ENCODE results near the gene SLC45A3.
"Not testable (repeated sequence)": the region's sequence is repeated elsewhere in the genome, so short reads cannot be mapped to it uniquely, and the experiment has no call there.

SLC45A3 gene

DNA sequence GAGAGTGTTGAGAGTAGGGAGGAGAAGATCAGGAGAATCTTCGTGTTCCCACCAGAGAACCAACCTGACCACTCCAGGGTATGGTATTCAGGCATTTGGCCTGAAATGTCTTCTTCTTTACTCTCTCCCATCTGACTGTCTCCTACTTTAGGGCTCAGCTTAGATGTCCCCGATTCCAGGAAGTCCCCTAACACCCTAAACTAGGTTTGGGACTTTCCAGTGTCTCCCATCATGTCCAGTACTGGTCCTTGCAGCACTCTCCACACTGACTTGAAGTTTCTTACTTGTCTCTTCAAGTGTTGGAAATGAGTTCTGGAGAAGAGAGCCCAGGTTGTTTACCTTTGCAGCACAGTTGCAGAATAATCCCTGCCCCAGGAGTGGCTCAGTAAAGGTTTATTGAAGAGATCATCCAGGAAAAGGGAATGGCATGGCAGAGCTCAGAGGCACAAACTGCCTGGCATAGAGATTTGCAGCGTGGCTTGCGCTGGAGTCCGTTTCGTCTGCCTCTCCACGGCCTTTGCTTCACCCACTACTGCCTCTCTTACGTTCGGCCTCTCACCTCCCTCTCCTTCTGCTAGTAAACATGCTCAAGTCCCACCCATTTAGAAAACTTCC, 42.3 kb downstream of the SLC45A3 start:
- DNase-seq (ENCODE audit: low read depth in 1 of 2, low spot score in 1 of 2): no peak

DNA sequence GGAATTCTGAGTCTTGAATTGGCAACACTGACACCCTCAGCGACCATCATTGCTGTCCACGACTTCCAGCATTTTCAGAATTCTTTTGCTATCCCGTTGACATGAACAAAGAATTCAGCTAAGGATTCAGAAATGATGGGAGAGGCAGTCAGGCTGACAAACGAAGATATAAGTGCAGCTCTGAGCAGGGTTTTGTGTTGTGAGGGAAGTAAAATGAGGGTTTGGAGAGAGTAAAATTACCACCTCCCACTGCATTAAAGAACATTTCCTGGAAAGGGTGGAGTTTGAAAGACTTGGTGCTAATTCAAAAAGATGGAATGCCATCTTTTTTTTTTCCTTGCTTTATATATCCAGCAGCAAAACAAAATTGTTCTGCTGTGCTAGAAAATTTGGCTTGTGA, 43.6 kb downstream of the SLC45A3 start:
- no peak for DNase-seq (ENCODE audit: low read depth in 1 of 2, low spot score in 1 of 2)

- DNase-seq (ENCODE audit: low read depth in 1 of 2, low spot score in 1 of 2): not testable (repeated sequence)
Measured at GRCh38 chr1:205636138-205636530, 44.2 kb downstream of the SLC45A3 start.

DNA sequence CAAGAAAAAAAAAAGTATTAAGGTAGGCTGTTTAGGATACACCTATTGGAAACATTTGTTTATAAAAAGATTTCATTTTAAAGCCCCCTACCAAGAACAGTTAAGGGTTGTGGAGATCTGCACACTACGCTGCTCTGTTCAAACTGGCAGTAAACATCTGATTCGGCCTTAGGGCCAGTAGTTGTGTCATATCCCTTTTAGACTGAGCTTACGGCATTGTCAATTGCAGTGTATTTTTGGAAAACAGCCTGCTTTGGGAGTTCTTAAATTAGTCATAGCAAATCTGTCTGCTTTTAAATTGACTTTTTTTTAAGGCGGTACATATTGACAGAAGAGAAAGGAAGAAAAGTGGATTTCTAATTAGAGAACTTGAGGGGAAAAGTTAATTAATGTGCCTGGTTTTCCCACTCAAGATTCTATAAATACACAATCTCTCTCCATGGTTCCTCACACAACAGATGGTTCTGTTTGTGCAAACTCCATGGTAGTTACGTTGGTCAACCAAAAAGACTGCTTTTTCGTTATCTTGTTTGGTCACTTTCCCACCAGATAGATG, 46.8 kb downstream of the SLC45A3 start:
- no peak for DNase-seq (ENCODE audit: low read depth in 1 of 2, low spot score in 1 of 2)

- no peak for DNase-seq (ENCODE audit: low read depth in 1 of 2, low spot score in 1 of 2)
Measured at GRCh38 chr1:205632669-205633169, 47.6 kb downstream of the SLC45A3 start.

- peak; percentile 100 for DNase-seq (ENCODE audit: low read depth in 1 of 2, low spot score in 1 of 2)
Measured at GRCh38 chr1:205631768-205632668, 48.3 kb downstream of the SLC45A3 start, which contains the start of gene ELK4. Gene ELK4, minus strand, starts transcription at chr1:205632011. Its CDS starts 8,129 bp downstream, at chr1:205623882.

GRCh38 chr1:205631010-205631767, 49.1 kb downstream of the SLC45A3 start:
- peak; percentile 54 to 80 for DNase-seq (ENCODE audit: low read depth in 1 of 2, low spot score in 1 of 2)

DNA sequence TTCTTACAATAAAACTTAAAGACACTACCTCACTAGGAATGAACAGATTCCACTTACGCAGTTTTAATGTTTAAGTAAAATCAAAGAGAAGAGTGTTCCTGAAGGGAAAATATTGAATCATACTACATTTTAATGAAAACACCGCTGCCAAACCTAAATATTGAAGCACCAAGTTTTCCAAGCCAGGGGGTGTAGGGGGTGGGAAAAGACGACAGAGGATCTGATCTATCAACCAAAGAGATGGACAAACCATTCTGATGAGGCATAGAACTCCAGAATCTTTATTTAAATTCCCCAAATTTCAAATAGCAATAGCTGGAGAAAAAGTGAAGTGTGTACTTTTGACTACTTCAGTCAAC, 49.7 kb downstream of the SLC45A3 start:
- DNase-seq (ENCODE audit: low read depth in 1 of 2, low spot score in 1 of 2): no peak

DNA sequence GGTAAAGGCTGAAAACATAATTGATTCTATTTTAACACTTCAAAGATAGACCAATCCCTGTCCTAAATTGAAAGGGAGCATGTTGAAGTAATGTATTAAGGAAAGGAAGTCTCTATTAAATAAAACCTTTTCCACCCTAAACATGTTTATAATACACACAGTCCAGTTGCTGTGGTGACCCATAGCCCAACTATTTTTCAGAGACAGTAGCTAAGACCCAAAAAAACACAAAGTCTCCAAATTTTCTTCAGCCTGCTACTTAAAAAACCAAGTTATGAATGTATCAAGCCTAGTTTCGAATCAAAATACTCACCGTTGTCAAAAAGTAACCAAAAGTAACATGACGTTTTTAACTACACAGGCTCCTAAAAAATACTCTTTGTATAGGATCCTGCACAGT, 50.1 kb downstream of the SLC45A3 start:
- DNase-seq (ENCODE audit: low read depth in 1 of 2, low spot score in 1 of 2): no peak

DNA sequence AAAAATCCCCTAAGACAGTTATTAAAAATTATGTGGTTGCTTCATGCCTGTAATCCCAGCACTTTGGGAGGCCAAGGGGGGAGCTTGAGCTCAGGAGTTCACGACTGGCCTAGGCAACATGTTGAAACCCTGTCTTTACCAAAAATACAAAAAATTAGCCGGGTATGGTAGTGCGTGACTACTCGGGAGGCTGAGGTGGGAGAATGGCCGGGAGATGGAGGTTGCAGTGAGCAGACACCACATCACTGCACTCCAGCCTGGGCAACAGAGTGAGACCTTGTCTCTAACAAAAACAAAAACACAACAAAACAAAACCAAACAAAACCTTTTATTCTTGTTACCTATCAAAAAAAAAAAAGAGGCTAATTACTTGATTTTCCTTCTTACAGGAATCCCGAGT, 50.6 kb downstream of the SLC45A3 start:
- no peak for DNase-seq (ENCODE audit: low read depth in 1 of 2, low spot score in 1 of 2)

DNA sequence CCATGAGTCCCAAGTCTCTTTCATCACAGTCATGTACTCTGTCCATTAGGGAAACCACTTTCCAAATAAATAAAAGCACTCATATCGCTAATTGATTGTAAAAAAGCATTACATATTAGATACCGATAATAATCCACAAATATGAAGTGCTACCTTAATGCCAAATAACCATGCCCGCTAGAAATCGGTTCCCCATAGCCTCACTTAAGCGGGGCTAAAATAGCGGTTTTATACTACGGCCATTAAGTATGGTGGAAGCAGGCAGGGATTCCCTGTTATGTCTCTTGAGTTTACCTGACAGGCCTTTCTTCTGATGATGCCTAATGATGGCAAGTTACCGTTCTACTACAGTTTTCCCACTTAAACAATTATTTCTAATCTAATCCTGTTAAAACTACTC, 52.4 kb downstream of the SLC45A3 start:
- no peak for DNase-seq (ENCODE audit: low read depth in 1 of 2, low spot score in 1 of 2)

DNA sequence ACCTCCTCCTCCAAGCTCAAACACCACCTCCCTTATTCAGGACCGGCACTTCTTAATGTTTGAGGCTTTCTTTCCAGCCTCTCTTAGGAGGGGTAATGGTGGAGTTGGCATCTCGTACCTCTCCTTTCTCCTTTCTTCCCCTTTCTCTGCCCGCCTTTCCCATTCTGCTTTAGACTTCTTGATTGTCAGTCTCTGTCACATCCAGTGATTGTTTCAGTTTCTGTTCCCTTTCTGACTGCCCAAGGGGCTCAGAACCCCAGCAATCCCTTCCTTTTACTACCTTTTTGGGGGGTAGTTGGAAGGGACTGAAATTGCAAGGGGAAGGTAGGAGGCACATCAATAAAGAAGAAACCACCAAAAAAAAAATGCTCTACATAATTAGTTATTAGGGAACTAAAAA, 54.1 kb downstream of the SLC45A3 start:
- DNase-seq (ENCODE audit: low read depth in 1 of 2, low spot score in 1 of 2): no peak

- no peak for DNase-seq (ENCODE audit: low read depth in 1 of 2, low spot score in 1 of 2)
Measured at GRCh38 chr1:205623646-205624045, 56.7 kb downstream of the SLC45A3 start.

- DNase-seq (ENCODE audit: low read depth in 1 of 2, low spot score in 1 of 2): no peak
Measured at GRCh38 chr1:205620269-205620668, 60.0 kb downstream of the SLC45A3 start.

DNA sequence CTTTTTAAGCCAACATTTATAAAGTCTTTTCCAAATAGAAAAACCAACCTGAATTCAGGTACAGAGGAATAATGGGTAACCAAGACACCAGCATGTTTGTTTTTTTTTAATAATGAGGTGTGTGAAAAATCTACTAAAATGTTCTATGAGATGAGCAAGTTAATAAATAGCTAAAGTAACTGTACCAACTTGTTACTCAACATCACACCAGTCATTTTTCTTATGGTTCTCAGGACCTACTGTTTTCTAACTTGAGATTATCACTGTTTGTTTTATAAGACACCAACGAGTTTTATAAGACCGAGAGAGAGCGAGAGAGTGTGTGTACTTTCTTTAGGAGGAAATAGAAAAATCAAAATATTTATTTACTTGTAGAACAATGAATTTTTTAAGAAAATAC, 60.9 kb downstream of the SLC45A3 start:
- DNase-seq (ENCODE audit: low read depth in 1 of 2, low spot score in 1 of 2): no peak

DNA sequence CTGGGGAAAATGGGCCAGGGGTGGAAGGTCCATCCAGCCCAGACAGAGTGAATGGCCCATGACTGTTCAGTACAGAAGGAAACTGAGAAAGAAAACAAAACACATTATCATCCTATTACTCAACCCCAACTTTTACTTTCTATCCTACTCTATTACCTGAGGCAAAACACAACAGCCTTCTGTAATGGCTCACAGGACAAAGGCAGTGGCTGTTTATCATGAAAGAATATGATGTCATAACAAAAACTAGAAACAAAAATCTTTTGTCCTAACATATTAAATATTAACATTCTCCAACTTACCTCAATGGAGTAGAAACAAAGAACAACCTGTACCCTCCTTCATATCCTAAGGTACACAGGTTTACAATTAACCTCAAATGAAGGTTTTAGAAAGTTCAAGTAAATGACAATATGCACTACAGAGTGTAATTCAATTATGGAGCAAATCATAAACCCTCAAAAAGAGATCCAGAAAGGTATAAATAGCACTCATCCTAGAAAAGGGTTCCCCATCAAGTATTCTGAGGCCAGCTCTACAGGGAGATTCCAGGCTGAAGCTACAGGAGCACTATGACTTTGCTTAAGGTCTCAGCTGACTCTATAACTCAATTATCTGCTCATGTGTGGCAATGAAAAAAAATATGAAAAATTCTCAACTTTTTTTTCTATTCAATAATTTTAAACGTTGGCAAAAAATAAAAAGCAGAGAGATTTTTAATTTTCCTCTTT, 63.6 kb downstream of the SLC45A3 start:
- no peak for DNase-seq (ENCODE audit: low read depth in 1 of 2, low spot score in 1 of 2)

GRCh38 chr1:205615789-205616188, 64.5 kb downstream of the SLC45A3 start:
- DNase-seq (ENCODE audit: low read depth in 1 of 2, low spot score in 1 of 2): no peak

GRCh38 chr1:205613854-205614412, 66.4 kb downstream of the SLC45A3 start:
- DNase-seq (ENCODE audit: low read depth in 1 of 2, low spot score in 1 of 2): no peak

DNA sequence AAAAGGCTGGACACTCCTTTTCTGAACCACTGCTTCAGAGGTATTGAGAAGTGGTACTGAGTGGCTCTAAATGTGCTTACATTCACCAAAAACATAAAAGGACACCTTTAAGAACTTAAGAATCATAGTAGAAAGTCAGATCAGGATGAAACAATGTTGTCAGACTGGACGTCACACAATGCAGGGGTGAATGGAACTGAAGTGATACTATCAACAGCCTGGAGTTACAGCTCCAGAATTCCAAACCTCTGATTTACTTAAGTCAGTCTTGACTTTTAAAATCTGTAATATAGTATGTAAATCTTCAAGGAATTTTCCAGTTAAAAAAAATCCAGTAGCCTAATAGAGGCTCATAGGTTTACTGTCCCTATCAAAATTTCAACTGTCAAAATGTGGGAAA, 67.8 kb downstream of the SLC45A3 start:
- no peak for DNase-seq (ENCODE audit: low read depth in 1 of 2, low spot score in 1 of 2)

- no peak for DNase-seq (ENCODE audit: low read depth in 1 of 2, low spot score in 1 of 2)
Measured at GRCh38 chr1:205612104-205612503, 68.2 kb downstream of the SLC45A3 start.

Data from activated CD4-positive, alpha-beta T cell treated with anti-CD3 and anti-CD28 coated beads, Interleukin-2, amount 50 U/mL, for 24 hours (primary cell).